CD14-positive monocyte (primary cell): ENCODE data around the gene TMEM51. TPM values are rescaled to one million over a fixed set of nuclear protein-coding genes. Genes with fewer than 3 reads are reported as not detected.

Experiments used
- DNase-seq, 3 donors: peaks; one replicate each; pipeline ENCODE4 v3.0.0-alpha.2; 2011 to 2022
- H2AFZ ChIP-seq: 2 replicates; pipeline ENCODE4 v1.6.0; 2012; ENCODE audit warnings: mild to moderate bottlenecking, low read depth, low read length, inconsistent platforms; ENCODE audit not compliant: insufficient read depth, poor library complexity, severe bottlenecking
- H3K27ac ChIP-seq, 2 donors: 1 replicate in 1 of 2; 2 replicates in 1 of 2; pipeline ENCODE4 v1.5.1; 2012 to 2013; ENCODE audit warnings: low read length in 2 of 2, control low read depth in 1 of 2, inconsistent platforms in 1 of 2, low read depth in 1 of 2, mild to moderate bottlenecking in 1 of 2
- H3K27me3 ChIP-seq, 2 donors: one replicate each; pipeline versions ENCODE4 v1.6.0 to v1.6.1; 2011 to 2013; ENCODE audit warnings: low read length in 2 of 2; ENCODE audit not compliant: control insufficient read depth in 2 of 2, insufficient read depth in 2 of 2
- H3K36me3 ChIP-seq, 2 donors: replicated peaks in 1 of 2; 1 replicate in 1 of 2; 2 replicates in 1 of 2; pipeline versions ENCODE4 v1.5.1 to v1.6.1; 2012 to 2013; ENCODE audit warnings: low read length in 2 of 2, control low read depth in 1 of 2, inconsistent platforms in 1 of 2, mild to moderate bottlenecking in 1 of 2; ENCODE audit not compliant: insufficient read depth in 2 of 2, control insufficient read depth in 1 of 2
- H3K4me1 ChIP-seq, 2 donors: 1 replicate in 1 of 2; 2 replicates in 1 of 2; pipeline versions ENCODE4 v1.5.1 to v1.6.1; 2012 to 2013; ENCODE audit warnings: low read length in 2 of 2, control low read depth in 1 of 2, inconsistent platforms in 1 of 2, mild to moderate bottlenecking in 1 of 2, moderate library complexity in 1 of 2; ENCODE audit not compliant: insufficient read depth in 2 of 2, control insufficient read depth in 1 of 2
- H3K4me2 ChIP-seq: replicated peaks from 2 replicates; pipeline ENCODE3; 2012; ENCODE audit warnings: low read length, moderate library complexity, mild to moderate bottlenecking; ENCODE audit not compliant: poor library complexity, severe bottlenecking; ENCODE audit errors: extremely low read depth
- H3K4me3 ChIP-seq, 3 experiments: fragments of 200-600 bp in 1 of 3; sonication (generic) in 1 of 3; replicated peaks in 1 of 3; 1 replicate in 2 of 3; 2 replicates in 1 of 3; pipeline ENCODE4 v1.5.1; 2011 to 2013; ENCODE audit warnings: low read length in 3 of 3, mild to moderate bottlenecking in 3 of 3, control low read depth in 2 of 3, low read depth in 2 of 3, inconsistent platforms in 1 of 3, moderate library complexity in 1 of 3
- H3K79me2 ChIP-seq: 2 replicates; pipeline ENCODE4 v1.6.0; 2012; ENCODE audit warnings: mild to moderate bottlenecking, control low read depth, inconsistent platforms, low read length, moderate library complexity; ENCODE audit not compliant: insufficient read depth
- H3K9ac ChIP-seq: 2 replicates; pipeline ENCODE4 v1.6.0; 2017; ENCODE audit warnings: low read length, mild to moderate bottlenecking; ENCODE audit not compliant: insufficient read depth, poor library complexity, severe bottlenecking
- H3K9me3 ChIP-seq, 2 donors: replicated peaks in 1 of 2; 1 replicate in 1 of 2; 2 replicates in 1 of 2; pipeline versions ENCODE4 v1.5.1 to v1.6.1; 2012 to 2013; ENCODE audit warnings: low read length in 2 of 2, control low read depth in 1 of 2; ENCODE audit not compliant: control insufficient read depth in 1 of 2, insufficient read depth in 1 of 2
- H4K20me1 ChIP-seq: 2 replicates; pipeline ENCODE4 v1.6.0; 2012; ENCODE audit warnings: mild to moderate bottlenecking, low read length, control low read depth, moderate library complexity; ENCODE audit not compliant: insufficient read depth
- H3K27ac Mint-ChIP-seq, 7 donors: one replicate each; pipeline ENCODE4 v1.8.0; 2020; ENCODE audit warnings: mild to moderate bottlenecking in 7 of 7, mixed read lengths in 7 of 7, moderate library complexity in 6 of 7, inconsistent platforms in 2 of 7
- H3K27me3 Mint-ChIP-seq, 3 donors: one replicate each; pipeline ENCODE4 v1.8.0; 2021 to 2022; ENCODE audit warnings: low read depth in 3 of 3, mild to moderate bottlenecking in 3 of 3, mixed read lengths in 3 of 3, moderate library complexity in 3 of 3, inconsistent platforms in 1 of 3
- H3K36me3 Mint-ChIP-seq, 2 donors: one replicate each; pipeline ENCODE4 v1.8.0; 2020; ENCODE audit warnings: mixed read lengths in 2 of 2, inconsistent platforms in 1 of 2, mild to moderate bottlenecking in 1 of 2
- H3K4me1 Mint-ChIP-seq: one replicate; pipeline ENCODE4 v1.8.0; 2020; ENCODE audit warnings: mild to moderate bottlenecking, mixed read lengths
- H3K4me3 Mint-ChIP-seq, 2 donors: one replicate each; pipeline ENCODE4 v1.8.0; 2020; ENCODE audit warnings: mild to moderate bottlenecking in 2 of 2, mixed read lengths in 2 of 2, moderate library complexity in 1 of 2
- H3K9me3 Mint-ChIP-seq, 7 donors: one replicate each; pipeline ENCODE4 v1.8.0; 2020 to 2022; ENCODE audit warnings: mixed read lengths in 7 of 7, mild to moderate bottlenecking in 6 of 7, moderate library complexity in 6 of 7, inconsistent platforms in 2 of 7
- WGBS: methylation state at CpG from one replicate; pipeline ENCODE4 v1.1.5; 2013; ENCODE audit warnings: missing lambda C conversion rate; ENCODE audit not compliant: insufficient coverage; 5-methylcytosine and 5-hydroxymethylcytosine counted together
- intact Hi-C, 2 donors: fragments of 100-400 bp; cut with micrococcal nuclease; formaldehyde crosslinking; loops; one replicate each; pipeline versions ENCODE4 v1.15.0 to v1.15.1; 2023
- polyA plus RNA-seq, 3 donors: library from polyadenylated mRNA; depleted of rRNA in 1 of 3; unstranded in 2 of 3; stranded (reverse) in 1 of 3; fragments of 300-500 nt in 2 of 3; fragments of >200 nt in 1 of 3; fragmentation: Illumina TruSeq in 2 of 3; gene quantifications; 1 replicate in 2 of 3; 2 replicates in 1 of 3; pipeline ENCODE4 v1.2.3, GENCODE V29; 2012 to 2021
- TF ChIP-seq, protein P1 (sequence below): fragments of 200-600 bp; IDR thresholded peaks from one replicate; pipeline ENCODE4 v1.8.0; 2022; ENCODE audit warnings: antibody characterized with exemption, mild to moderate bottlenecking

Gene TMEM51
- polyA plus RNA-seq, 3 donors, result 1.2 to 2.5 (median 2.1) TPM

- DNase-seq, result no peak
- intact Hi-C loops, result no loop called here
- Histone ChIP-seq H3K79me2 (no peaks in the 10 kb centered on the region), H3K9ac (no peak overlapping the region), H3K27ac (no peak overlapping the region), H2AFZ (no peak overlapping the region), H3K4me3 (no peak overlapping the region), H3K4me1 (no peaks in the 10 kb centered on the region), H3K9me3 (no peaks in the 10 kb centered on the region), H3K27me3 (no peaks in the 10 kb centered on the region), H3K36me3 (no peaks in the 10 kb centered on the region), H4K20me1 (no peaks in the 10 kb centered on the region), H3K4me2 (no peak overlapping the region)
- H3K4me1 Mint-ChIP-seq, result no peaks in the 10 kb centered on the region
- 92% methylated on average over 5 of the region's 12 CpGs for WGBS
- H3K9me3 Mint-ChIP-seq, result peaks cover 0 to 3% (median 0%) of the 10 kb centered on the region in 7 donors
- peak overlapping the region in 1 of 7 donors; percentile 57 for H3K27ac Mint-ChIP-seq
- no peak overlapping the region for H3K4me3 Mint-ChIP-seq
- TF ChIP-seq, protein P1, sequence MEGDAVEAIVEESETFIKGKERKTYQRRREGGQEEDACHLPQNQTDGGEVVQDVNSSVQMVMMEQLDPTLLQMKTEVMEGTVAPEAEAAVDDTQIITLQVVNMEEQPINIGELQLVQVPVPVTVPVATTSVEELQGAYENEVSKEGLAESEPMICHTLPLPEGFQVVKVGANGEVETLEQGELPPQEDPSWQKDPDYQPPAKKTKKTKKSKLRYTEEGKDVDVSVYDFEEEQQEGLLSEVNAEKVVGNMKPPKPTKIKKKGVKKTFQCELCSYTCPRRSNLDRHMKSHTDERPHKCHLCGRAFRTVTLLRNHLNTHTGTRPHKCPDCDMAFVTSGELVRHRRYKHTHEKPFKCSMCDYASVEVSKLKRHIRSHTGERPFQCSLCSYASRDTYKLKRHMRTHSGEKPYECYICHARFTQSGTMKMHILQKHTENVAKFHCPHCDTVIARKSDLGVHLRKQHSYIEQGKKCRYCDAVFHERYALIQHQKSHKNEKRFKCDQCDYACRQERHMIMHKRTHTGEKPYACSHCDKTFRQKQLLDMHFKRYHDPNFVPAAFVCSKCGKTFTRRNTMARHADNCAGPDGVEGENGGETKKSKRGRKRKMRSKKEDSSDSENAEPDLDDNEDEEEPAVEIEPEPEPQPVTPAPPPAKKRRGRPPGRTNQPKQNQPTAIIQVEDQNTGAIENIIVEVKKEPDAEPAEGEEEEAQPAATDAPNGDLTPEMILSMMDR, result no peak
- H3K36me3 Mint-ChIP-seq, result no peaks in the 10 kb centered on the region
- H3K27me3 Mint-ChIP-seq, result peaks cover 0 to 10% (median 7%) of the 10 kb centered on the region in 3 donors
These were observed 44.3 kb downstream of the TMEM51 start for GRCh38 chr1:15197591-15198447.

- no peaks in the 10 kb centered on the region for H3K36me3 ChIP-seq
- no peaks in the 10 kb centered on the region for H3K4me1 ChIP-seq
- Mint-ChIP-seq H3K4me3 (no peak overlapping the region), H3K4me1 (no peaks in the 10 kb centered on the region), H3K27ac (no peak overlapping the region), H3K36me3 (no peaks in the 10 kb centered on the region), H3K27me3 (peaks cover 0 to 10% (median 7%) of the 10 kb centered on the region in 3 donors), H3K9me3 (peaks cover 0 to 3% (median 0%) of the 10 kb centered on the region in 7 donors)
- TF ChIP-seq, protein P1, result no peak
- H4K20me1 ChIP-seq, result no peaks in the 10 kb centered on the region
- H3K4me3 ChIP-seq, result no peak overlapping the region
- no peaks in the 10 kb centered on the region for H3K27me3 ChIP-seq
- no peak overlapping the region for H3K9ac ChIP-seq
- no peak overlapping the region for H3K4me2 ChIP-seq
- DNase-seq, result no peak
- H3K79me2 ChIP-seq, result no peaks in the 10 kb centered on the region
- no peaks in the 10 kb centered on the region for H3K9me3 ChIP-seq
- 96% methylated on average over 5 of the region's 8 CpGs for WGBS
- intact Hi-C loops, result no loop called here
- no peak overlapping the region for H2AFZ ChIP-seq
- no peak overlapping the region for H3K27ac ChIP-seq
These were observed 45.1 kb downstream of the TMEM51 start for GRCh38 chr1:15198684-15199083.
